GM19043 (cell line): Measurements from ENCODE around the gene KLHL30.

Experiments used
- ATAC-seq: cut with Tn5 transposase; IDR thresholded peaks from one replicate; pipeline ENCODE4 v1.9.1; 2021; ENCODE audit warnings: low read depth; ENCODE audit not compliant: unreplicated experiment

The KLHL30 gene

DNA sequence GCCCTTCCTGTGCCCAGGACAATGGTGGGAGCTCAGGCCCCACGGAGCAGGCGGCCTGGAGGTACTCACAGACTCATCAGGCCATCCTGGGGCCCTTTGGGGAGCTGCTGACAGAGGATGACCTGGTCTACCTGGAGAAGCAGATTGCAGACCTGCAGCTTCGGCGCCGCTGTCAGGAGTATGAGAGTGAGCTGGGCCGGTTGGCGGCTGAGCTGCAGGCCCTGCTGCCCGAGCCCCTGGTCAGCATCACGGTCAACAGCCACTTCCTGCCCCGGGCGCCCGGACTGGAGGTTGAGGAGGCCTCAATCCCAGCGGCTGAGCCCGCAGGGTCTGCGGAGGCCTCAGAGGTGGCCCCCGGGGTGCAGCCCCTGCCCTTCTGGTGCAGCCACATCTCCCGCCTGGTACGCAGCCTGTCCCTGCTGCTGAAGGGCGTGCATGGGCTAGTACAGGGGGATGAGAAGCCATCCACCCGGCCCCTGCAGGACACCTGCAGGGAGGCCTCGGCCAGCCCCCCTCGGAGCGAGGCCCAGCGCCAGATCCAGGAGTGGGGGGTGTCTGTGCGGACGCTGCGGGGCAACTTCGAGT lies 8.3 kb upstream of the KLHL30 start:
- no peak for ATAC-seq

DNA sequence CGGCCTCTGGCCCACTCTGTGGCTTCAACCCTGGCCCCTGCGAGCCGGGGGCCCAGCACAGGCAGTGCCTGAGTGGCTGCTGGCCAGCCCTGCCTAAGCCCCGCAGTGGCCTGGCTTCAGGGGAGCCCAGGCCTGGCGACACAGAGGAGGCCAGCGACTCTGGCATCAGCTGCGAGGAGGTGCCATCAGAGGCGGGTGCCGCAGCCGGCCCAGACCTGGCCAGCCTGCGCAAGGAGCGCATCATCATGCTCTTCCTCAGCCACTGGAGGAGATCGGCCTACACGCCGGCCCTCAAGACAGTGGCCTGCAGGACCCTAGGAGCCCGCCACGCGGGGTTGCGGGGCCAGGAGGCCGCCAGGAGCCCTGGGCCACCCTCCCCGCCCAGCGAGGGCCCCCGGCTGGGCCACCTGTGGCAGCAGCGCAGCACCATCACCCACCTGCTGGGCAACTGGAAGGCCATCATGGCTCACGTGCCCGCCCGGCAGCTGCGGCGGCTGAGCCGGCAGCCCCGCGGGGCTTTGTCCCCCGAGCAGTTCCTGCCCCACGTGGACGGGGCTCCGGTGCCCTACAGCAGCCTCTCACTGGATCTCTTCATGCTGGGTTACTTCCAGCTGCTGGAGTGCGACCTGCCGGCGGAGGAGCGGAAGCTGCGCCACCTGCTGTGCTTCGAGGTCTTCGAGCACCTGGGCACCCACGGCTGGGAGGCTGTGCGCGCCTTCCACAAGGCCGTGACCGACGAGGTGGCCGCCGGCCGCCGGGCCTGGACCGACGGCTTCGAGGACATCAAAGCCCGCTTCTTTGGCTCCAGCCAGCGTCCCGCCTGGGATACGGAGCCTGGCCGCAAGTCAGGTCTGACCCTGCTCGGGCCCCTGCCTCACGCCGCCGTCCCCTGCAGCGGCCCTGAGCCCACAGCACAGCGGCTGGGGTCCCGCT lies 7.5 kb upstream of the KLHL30 start:
- ATAC-seq, result no peak

DNA sequence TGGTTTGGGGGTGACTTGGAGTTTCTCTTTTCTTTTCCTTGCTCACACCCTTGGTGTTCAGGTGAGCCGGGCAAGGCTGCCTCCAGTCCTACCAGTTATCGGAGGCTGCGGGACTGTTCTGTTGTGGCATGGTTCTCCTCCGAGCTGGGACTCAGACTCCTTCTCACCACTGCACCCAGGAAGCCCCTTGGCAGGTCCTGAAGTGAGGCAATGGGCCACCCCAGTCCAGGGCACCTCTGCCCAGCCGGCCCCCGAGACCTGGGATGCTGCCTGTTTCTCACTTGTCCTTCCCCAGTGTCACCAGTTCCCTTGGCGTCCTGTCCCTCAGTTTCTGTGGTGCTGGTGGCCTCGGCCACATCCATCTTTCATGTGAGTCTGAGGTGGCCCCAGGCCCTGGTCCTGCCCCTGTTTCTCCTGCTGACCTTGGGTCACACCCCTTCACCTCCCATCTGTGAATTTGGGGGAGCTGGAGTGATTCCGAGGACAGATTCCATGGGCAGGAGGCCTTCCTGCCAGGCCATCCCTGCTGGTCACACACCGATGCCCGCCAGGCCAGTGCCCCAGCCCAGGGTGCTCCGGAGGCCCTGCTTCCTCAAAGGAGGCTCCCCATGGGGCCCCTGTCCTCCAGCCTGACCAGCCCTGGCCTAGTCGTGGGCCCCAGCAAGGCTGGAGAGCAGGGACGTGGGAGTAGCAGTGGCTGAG lies 6.6 kb upstream of the KLHL30 start:
- no peak for ATAC-seq

DNA sequence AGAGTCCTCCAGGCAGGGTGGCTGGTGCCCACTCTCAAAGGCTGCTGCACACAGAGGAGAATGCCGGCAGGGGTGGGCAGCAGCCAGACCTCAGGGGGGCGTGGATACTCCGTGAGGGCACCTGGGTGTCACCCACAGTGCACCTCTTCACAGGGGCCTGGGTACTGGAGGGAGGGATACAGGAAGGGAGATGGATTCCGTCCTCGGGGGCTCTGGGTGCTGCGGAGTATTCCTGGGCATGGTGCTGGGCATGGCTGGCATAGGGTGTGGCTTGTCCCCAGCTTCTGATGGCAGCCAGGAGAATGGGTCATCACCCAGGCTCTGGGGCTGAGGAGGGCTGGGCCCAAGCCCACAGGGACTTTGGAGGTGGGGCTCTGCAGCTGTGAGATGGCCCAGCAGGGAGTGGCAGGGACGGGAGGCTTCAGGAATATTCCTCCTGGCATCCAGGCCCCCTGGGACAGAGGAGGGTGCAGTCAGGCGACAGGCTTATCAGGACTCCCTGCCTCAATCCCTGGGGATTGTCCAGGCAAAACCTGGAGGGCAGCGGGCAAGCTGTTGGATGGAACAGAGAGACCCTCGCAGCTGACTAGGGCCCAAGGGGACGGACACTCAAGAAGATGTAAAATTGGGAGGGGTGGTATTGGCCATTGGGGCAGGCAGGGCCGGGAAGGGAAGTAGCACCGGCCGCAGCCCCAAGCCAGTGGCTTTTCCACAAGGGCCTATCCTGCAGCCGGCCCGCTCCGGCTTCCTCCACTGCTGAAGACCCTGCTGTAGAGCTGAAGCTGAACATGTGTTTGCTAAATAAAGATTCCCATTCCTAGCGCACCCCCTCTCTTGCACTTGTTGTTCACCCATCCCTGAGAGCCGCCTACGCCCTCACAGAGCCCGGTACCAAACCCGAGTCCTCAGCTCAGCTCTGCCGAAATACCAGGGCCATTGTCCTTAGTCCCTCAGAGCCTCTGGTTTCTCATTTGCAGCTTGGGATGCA lies 5.7 kb upstream of the KLHL30 start:
- ATAC-seq, result no peak

DNA sequence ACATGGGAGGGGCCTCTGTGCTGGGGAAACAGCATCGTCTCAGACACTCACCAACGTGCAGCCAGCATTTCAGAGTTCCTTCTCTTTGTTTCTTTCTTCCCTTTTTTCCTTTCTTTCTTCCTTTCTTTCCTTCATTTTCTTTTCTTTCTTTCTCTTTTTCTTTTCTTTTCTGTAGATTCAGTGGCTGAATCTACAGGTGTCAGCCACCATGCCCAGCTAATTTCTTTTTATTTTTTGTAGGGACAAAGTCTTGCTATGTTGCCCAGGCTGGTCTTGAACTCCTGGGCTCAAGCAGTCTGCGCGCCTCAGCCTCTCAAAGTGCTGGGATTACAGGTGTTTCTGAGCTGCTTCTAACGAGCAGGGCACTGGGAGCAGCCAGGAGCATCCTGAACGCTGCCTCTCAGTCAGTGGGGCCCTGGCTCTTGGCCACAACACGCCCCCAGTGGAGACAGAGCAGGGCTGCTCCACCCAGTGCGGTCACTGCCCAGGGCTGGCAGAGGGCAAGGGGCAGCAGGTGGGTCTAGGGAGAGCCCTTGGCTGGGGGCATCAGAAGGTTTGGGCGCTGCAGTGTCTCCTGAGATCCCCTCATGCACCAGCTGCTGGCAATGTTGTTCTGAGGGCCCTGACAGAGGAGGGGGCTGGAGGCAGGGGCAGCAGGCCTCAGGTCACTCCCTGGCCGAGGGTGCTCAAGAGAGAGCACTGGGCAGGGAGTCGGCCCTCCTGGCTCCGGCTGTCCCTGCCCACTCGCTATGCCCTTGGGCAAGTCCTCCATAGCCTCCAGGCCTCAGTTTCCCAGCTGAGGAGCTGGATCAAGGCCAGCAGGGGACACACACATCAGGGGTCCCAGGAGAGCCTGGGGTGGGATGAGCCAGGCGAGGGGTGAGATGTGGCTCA lies 4.7 kb upstream of the KLHL30 start:
- no peak for ATAC-seq

DNA sequence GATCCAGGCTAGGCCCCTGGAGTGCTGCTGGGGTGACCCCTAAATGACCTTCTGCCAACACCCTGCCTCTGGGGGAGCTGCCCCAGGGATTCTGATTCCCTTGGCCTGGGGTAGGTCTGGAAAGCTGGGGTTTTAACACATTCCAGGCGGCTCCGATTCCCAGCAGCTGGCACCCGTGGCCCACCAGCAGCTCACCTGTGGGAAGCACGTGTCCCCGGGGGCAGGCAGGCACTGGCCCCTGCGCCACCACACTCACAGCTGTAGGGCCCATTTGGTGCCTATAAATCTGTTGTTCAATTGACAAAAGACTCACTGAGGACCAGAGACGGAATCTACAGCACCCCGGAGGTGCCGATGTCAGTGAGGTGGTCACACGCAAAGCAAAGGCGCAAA lies 4.1 kb upstream of the KLHL30 start:
- no peak for ATAC-seq

DNA sequence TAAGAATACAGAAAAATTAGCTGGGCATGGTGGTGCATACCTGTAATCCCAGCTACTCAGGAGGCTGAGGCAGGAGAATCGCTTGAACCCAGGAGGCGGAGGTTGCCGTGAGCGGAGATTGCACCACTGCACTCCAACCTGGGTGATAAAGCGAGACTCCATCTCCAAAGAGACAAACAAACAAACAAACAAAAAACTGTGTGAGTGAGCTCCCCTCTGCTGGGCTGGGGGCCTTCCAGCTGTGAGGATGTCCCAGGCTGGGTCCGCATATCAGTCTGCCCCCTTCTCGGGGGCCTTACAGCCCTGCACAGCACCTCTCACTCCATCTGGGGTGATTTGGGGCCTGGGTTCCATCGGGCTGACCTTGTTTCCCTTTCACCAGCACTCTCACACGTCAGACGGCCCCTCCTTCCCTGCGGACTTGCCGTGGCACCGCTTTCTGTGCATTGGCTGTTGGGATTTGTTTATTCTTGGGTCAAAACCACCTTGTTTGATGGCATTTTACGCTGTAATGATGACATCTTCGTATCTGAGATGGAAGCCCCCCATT lies 2.8 kb upstream of the KLHL30 start:
- no peak for ATAC-seq

DNA sequence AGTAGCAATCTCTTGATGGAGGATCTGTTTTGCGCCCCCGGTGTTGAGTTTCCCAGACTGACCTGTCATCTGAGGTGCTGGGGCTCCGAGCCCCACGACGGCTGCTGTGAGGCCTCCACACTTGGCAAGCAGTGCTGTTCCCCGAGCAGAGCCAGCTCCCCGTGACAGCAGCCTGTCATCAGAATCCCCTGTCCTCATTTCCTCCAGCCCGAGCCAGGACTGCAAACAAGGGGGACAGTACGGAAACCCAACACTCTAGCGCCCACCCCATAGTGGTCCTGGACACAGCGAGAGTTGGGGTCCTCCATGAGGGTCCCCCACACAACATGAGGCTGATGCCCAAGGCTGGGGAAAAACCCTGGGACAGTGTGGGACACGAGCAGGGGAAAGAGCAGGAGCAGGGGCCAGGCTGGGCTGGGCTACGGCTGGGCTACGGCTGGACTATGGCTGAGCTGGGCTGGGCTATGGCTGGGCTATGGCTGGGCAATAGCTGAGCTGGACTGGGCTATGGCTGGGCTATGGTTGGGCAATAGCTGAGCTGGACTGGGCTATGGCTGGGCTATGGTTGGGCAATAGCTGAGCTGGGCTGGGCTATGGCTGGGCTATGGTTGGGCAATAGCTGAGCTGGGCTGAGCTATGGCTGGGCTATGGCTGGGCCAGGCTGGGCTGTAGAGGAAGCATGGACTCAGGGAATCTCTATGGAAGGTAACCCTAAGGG lies 1.5 kb upstream of the KLHL30 start:
- ATAC-seq, result no peak

DNA sequence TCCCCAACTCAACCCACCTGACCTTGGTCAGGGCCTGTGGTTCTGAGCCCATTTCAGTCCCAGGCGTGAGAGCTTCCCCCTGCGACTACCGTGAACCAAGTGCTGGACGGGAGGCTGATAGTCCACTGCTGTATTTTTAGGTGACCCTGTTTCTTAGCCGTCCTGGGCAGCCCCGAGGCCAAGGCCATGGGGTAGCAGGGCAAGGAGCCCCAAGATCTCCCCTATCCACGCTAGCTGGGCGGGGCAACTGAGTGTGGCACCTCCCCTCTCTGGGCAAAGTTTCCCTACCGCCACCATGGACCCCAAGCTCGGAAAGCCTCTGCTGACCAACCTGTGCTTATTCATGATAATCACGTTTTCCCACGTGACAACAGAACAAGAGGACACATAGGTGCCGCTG lies 583 bp upstream of the KLHL30 start:
- no peak for ATAC-seq

DNA sequence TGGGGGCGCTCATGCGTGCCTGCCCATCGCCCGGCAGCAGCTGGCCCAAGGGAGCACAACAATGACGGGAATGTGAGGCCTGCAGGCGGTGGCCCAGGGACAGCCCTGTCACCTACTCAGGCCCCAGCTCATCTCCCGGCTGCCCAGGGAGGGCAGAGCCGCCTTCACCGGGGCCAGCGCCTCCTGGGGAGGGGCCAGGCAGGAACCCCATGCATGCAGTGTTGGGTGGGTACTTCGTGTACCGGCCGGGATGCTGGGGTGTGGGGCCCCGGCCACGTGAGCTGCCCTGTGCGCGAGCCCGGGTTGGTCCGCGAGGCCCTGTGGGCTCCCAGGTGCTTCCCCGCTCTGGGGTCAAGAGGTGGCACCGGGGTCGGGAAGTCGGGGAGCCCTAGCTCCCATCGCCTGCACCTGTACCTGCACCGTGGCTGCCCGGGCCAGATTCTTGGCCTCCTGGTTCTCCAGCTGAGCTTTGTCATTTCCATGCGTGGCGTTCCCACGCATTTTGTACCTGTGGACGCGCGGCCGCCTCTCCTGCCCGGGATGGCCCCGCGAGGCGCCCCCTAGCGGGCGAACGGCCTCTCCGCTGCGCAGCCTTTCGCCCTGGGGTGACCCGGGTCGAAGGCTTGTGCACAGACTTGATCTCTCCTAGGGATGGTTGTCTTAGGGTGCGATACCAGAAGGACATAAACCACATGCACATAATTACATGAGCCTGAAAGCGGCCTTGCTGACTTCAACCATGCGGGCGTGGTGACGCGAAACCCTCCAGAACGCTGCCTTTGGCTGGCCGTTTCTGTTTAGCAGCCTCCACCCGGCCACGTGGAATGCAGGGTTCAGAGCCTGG lies 950 bp downstream of the KLHL30 start:
- ATAC-seq, result no peak

DNA sequence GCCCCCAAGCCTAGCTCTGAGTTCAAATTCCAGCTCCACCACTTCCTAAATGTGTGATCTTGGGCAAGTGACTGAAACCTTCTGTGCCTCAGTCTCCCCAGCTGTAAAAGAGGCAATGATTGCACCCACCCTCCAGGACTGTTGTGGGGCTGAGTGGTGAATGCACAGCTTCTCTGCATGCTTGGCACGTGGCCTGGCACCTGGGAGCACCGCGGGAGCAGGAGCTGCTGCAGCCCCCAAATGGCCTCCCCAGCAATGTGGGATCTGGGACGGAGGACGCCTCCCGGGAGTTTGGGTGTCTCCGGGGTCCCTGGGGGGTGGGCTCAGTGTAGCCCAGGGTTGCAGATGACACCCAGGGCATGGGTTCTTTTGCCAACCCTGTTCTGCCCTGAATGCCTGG lies 1.6 kb downstream of the KLHL30 start:
- no peak for ATAC-seq

DNA sequence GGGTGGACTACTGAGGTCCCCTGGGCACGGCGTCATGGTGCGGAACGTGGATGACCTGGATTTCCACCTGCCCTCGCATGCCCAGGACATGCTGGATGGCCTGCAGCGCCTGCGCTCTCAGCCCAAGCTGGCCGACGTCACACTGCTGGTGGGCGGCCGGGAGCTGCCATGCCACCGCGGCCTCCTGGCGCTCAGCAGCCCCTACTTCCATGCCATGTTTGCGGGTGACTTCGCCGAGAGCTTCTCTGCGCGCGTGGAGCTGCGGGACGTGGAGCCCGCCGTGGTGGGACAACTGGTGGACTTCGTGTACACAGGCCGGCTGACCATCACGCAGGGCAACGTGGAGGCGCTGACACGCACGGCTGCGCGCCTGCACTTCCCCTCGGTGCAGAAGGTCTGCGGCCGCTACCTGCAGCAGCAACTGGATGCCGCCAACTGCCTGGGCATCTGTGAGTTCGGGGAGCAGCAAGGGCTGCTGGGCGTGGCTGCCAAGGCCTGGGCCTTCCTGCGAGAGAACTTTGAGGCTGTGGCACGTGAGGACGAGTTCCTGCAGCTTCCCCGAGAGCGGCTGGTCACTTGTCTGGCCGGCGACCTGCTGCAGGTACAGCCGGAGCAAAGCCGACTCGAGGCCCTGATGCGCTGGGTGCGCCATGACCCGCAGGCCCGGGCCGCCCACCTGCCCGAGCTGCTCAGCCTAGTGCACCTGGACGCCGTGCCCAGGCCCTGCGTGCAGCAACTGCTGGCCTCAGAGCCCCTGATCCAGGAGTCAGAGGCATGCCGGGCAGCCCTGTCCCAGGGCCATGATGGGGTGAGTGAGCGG lies 2.5 kb downstream of the KLHL30 start:
- no peak for ATAC-seq

DNA sequence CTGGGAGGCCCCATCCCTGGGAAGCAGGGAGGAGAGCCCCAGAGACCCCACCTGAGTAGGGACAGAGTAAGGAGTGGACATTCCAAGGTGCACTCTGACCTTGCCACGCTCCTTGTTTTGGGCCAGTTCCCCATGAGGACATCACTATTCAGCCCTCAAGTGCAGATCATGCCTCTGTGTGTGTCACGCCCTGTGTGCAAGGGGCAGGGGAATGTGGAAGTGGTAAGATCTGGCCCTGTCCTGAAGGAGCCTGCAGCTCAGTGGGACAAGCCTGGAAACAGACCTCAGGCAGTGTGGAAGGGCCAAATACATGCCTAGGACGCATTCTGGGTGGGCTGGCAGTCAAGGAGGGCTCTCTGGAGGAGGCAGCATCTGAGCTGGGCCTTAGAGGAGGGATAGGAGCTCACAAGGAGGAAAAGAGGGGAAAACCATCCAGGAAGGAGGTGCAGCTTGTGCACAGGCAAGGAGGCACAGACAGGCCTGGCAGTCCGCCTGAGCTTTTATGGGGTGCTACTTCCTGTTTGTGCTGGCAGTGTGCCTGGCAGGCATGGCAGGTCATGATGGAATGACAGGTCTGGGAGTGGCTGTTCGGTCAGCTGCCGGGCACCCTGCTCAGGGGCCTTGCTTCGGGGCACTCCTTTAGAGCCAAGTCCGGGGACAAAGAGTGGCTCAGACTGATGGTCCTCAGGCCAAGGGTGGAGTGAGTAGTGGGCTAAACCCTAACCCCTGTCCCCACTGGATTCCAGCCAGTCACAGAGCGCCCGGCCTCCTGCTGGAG lies 3.3 kb downstream of the KLHL30 start:
- no peak for ATAC-seq

DNA sequence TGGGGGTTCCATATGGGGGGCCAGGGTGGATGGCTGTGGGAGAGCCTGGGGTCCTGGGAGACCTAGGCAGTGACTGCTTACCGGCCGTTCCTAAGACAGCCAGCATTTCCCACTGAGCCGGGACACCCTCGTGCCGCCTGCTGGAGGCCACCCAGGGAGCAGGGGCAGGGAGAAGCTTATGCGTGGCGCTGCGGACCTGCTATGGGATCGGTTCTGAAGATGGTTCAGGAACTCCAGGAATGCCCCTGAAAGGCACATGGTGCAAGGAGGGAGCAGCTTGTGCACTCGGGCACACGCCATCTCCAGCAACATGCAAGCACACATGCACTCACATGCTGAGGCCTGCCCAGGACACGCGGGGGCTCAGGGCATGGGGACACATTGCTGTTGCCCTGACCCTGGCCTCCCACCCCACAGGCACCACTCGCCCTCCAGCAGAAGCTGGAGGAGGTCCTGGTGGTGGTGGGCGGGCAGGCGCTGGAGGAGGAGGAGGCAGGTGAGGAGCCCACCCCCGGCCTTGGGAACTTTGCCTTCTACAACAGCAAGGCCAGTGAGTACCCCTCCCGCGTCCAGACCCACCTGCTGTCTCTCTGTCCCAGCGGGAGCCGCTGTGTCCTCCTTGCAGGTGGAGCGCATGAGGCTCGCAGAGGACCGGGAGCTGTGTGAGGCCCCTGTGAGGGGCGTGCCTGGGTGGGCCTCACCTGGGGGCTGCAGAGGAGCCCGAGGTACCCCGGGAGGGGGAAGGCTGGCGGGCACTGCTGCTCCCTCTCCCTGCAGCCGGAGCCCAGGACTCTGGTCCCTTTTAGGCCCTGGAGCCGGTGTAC lies 4.1 kb downstream of the KLHL30 start:
- no peak for ATAC-seq

DNA sequence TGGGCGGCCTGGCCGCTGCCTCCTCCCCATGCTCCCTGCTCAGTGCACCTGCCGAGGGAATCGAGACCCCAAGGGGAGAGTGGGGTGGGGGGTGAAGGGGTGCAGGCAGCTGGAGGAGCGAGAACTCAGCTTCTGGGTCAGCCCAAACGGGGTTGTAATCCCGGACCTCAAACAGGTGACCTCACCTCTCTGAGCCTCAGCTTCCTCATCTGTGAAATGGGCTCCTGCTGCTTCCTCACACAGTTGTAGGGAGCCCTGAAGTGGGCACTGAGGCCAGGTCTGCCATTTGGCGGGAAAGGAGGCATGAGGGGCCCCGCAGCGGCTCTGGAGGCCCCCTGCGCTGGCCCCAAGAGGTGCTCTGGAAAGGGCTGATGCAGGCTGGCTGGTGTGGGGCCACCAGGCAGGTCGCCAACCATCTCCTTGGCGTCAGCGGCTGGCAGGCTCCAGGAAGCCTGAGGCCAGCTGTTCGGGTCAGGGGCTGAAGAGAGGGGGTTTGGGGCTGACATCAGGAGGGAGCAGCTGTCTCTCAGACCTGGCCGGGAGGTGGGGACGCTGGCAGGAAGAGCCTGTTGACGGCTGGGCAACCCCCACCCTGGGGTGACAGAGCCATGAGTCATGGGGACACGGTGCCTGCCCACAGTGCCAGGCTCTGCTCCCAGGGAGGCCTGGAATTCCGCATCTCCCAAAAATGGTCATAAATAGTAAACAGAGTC lies 4.9 kb downstream of the KLHL30 start:
- no peak for ATAC-seq
